ENCODE results near the gene BTBD6. TPM values are rescaled to one million over a fixed set of nuclear protein-coding genes. Genes with fewer than 3 reads are reported as not detected.

Gene BTBD6
- total RNA-seq, 1 donor from 2014 or later, result 36.3 TPM

- peaks cover 17% of the 10 kb centered on the region for H3K4me1 Mint-ChIP-seq (ENCODE audit: low read depth, unreplicated experiment)
- peaks cover 3% of the 10 kb centered on the region for H3K9me3 Mint-ChIP-seq (ENCODE audit: unreplicated experiment)
- H3K27me3 Mint-ChIP-seq (ENCODE audit: unreplicated experiment), result peaks cover 4% of the 10 kb centered on the region
- peaks cover 4% of the 10 kb centered on the region for H3K36me3 Mint-ChIP-seq (ENCODE audit: unreplicated experiment)
- TF ChIP-seq CTCF (IDR thresholded peaks at IDR 0.05; ENCODE audit: partially characterized antibody, unreplicated experiment), result no peak
- H3K4me3 Mint-ChIP-seq (ENCODE audit: unreplicated experiment), result no peak overlapping the region
- no peak overlapping the region for H3K27ac Mint-ChIP-seq (ENCODE audit: unreplicated experiment)
- DNase-seq, result no peak
Observed at GRCh38 chr14:105279642-105280361, 31.5 kb downstream of the BTBD6 start.

GRCh38 chr14:105280525-105280924, 32.2 kb downstream of the BTBD6 start:
- DNase-seq, result no peak
- H3K27me3 Mint-ChIP-seq (ENCODE audit: unreplicated experiment), result peaks cover 4% of the 10 kb centered on the region
- no peak overlapping the region for H3K4me3 Mint-ChIP-seq (ENCODE audit: unreplicated experiment)
- no peak for TF ChIP-seq CTCF (IDR thresholded peaks at IDR 0.05; ENCODE audit: partially characterized antibody, unreplicated experiment)
- peaks cover 4% of the 10 kb centered on the region for H3K36me3 Mint-ChIP-seq (ENCODE audit: unreplicated experiment)
- peaks cover 3% of the 10 kb centered on the region for H3K9me3 Mint-ChIP-seq (ENCODE audit: unreplicated experiment)
- peaks cover 18% of the 10 kb centered on the region for H3K4me1 Mint-ChIP-seq (ENCODE audit: low read depth, unreplicated experiment)
- no peak overlapping the region for H3K27ac Mint-ChIP-seq (ENCODE audit: unreplicated experiment)

- Mint-ChIP-seq H3K27me3 (ENCODE audit: unreplicated experiment) (peaks cover 4% of the 10 kb centered on the region), H3K9me3 (ENCODE audit: unreplicated experiment) (peaks cover 3% of the 10 kb centered on the region), H3K4me1 (ENCODE audit: low read depth, unreplicated experiment) (peaks cover 17% of the 10 kb centered on the region), H3K36me3 (ENCODE audit: unreplicated experiment) (peaks cover 4% of the 10 kb centered on the region), H3K27ac (ENCODE audit: unreplicated experiment) (peak overlapping the region; percentile 0), H3K4me3 (ENCODE audit: unreplicated experiment) (no peak overlapping the region)
- peak; percentile 40 for TF ChIP-seq CTCF (IDR thresholded peaks at IDR 0.05; ENCODE audit: partially characterized antibody, unreplicated experiment)
- no peak for DNase-seq
Observed at GRCh38 chr14:105281371-105282097, 33.2 kb downstream of the BTBD6 start.

GRCh38 chr14:105282098-105282725, 33.9 kb downstream of the BTBD6 start:
- no peak overlapping the region for H3K4me3 Mint-ChIP-seq (ENCODE audit: unreplicated experiment)
- no peak for TF ChIP-seq CTCF (IDR thresholded peaks at IDR 0.05; ENCODE audit: partially characterized antibody, unreplicated experiment)
- H3K4me1 Mint-ChIP-seq (ENCODE audit: low read depth, unreplicated experiment), result peaks cover 17% of the 10 kb centered on the region
- DNase-seq, result no peak
- H3K9me3 Mint-ChIP-seq (ENCODE audit: unreplicated experiment), result peaks cover 3% of the 10 kb centered on the region
- no peak overlapping the region for H3K27ac Mint-ChIP-seq (ENCODE audit: unreplicated experiment)
- H3K36me3 Mint-ChIP-seq (ENCODE audit: unreplicated experiment), result peaks cover 4% of the 10 kb centered on the region
- peaks cover 4% of the 10 kb centered on the region for H3K27me3 Mint-ChIP-seq (ENCODE audit: unreplicated experiment)
